CD4-positive, alpha-beta T cell treated with Interleukin-17A for 4 hours (primary cell): ENCODE results near the gene HYAL1.
A peak's percentile ranks its signal among the peaks of the same experiment; 100 is the strongest.
"Not testable (repeated sequence)": the region's sequence is repeated elsewhere in the genome, so short reads cannot be mapped to it uniquely, and the experiment has no call there.

Experiments
- DNase-seq: peaks from one replicate; pipeline ENCODE4 v3.0.0-alpha.2; 2020; ENCODE audit warnings: mixed read lengths

The HYAL1 gene

GRCh38 chr3:50270422-50271224 is 32.8 kb downstream of the HYAL1 start:
- DNase-seq, result no peak

- no peak for DNase-seq
Observed at GRCh38 chr3:50269977-50270413, 33.4 kb downstream of the HYAL1 start.

- no peak for DNase-seq
Observed at GRCh38 chr3:50269460-50269859, 33.9 kb downstream of the HYAL1 start.

GRCh38 chr3:50268703-50269451 is 34.5 kb downstream of the HYAL1 start, which contains the start of gene SEMA3B:
TSS of gene SEMA3B (plus strand) at chr3:50269147. CDS start at chr3:50269241, 94 bp downstream.
- DNase-seq, result no peak

- no peak for DNase-seq
Observed at GRCh38 chr3:50268276-50268675, 35.1 kb downstream of the HYAL1 start.

GRCh38 chr3:50267280-50267913 is 36.0 kb downstream of the HYAL1 start:
- DNase-seq, result no peak

- DNase-seq, result no peak
Observed at GRCh38 chr3:50266836-50267235, 36.5 kb downstream of the HYAL1 start.

GRCh38 chr3:50266017-50266416 is 37.4 kb downstream of the HYAL1 start:
- no peak for DNase-seq

- no peak for DNase-seq
Observed at GRCh38 chr3:50265571-50265970, 37.8 kb downstream of the HYAL1 start.

- DNase-seq, result no peak
Observed at GRCh38 chr3:50264964-50265485, 38.3 kb downstream of the HYAL1 start.

GRCh38 chr3:50264383-50264963 is 38.9 kb downstream of the HYAL1 start:
- no peak for DNase-seq

GRCh38 chr3:50263478-50264382 is 39.6 kb downstream of the HYAL1 start:
- no peak for DNase-seq

- no peak for DNase-seq
Observed at GRCh38 chr3:50262778-50263177, 40.6 kb downstream of the HYAL1 start.

- DNase-seq, result not testable (repeated sequence)
Observed at GRCh38 chr3:50262200-50262599, 41.2 kb downstream of the HYAL1 start.

- no peak for DNase-seq
Observed at GRCh38 chr3:50261505-50261904, 41.9 kb downstream of the HYAL1 start.

- no peak for DNase-seq
Observed at GRCh38 chr3:50260942-50261441, 42.4 kb downstream of the HYAL1 start.

- peak; percentile 86 for DNase-seq
Observed at GRCh38 chr3:50260027-50260941, 43.1 kb downstream of the HYAL1 start.

GRCh38 chr3:50259432-50260026 is 43.8 kb downstream of the HYAL1 start:
- no peak for DNase-seq

GRCh38 chr3:50258979-50259378 is 44.4 kb downstream of the HYAL1 start:
- DNase-seq, result no peak
